Measurements from ENCODE around the gene PAXIP1. TPM values are rescaled to one million over a fixed set of nuclear protein-coding genes. Genes with fewer than 3 reads are reported as not detected.

The PAXIP1 gene
- total RNA-seq, 1 experiment from 2014 or later, result 32.1 TPM

DNA sequence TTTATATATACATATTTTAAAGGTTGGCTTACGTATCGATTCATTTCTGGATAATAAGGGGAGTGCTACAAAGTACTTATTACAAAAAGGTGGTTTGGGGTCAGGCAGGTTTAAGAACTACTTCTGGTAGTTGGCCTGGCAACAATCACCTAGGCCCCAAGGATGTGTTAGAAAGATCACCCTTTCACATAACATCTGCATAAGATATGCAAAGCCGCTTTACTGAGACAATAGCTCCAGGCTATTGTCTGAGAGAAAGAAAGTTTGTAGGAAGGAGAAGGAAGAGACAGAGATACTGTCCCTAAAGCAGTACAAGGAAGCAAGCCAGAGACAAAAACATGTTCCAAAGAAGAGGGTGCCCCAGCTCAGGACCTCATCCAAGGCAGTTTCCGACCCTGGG is 6.2 kb downstream of the PAXIP1 start:
- intact Hi-C loops (cut with micrococcal nuclease; ENCODE audit: unreplicated experiment), result no loop called here
- ChIA-PET POLR2A (ENCODE audit: low non-redundant PET) (no interaction called here), CTCF (no interaction called here)
- DNase-seq (ENCODE audit: low spot score), result no peak
- H3K27me3 ChIP-seq (replicated peaks; ENCODE audit: insufficient read depth, low read depth, low read length, poor library complexity), result no peaks in the 10 kb centered on the region
- peaks cover 58% of the 10 kb centered on the region for H3K36me3 ChIP-seq (ENCODE audit: insufficient read depth, low read length, poor library complexity, severe bottlenecking)
- H3K4me1 ChIP-seq (ENCODE audit: insufficient read depth, low read length, poor library complexity, severe bottlenecking), result peaks cover 4% of the 10 kb centered on the region
- no TSS peak for BruUV-seq (replicated peaks)
- no peak overlapping the region for H3K27ac ChIP-seq (ENCODE audit: low read depth, low read length, poor library complexity, severe bottlenecking)
- no peaks in the 10 kb centered on the region for H3K9me3 ChIP-seq (ENCODE audit: low read depth, low read length, poor library complexity, severe bottlenecking)
- TF ChIP-seq CTCF (conservative IDR thresholded peaks at IDR 0.05; ENCODE audit: low read depth, low read length), result no peak
- no peak overlapping the region for H3K4me3 ChIP-seq (ENCODE audit: low read depth, low read length, poor library complexity, severe bottlenecking)

DNA sequence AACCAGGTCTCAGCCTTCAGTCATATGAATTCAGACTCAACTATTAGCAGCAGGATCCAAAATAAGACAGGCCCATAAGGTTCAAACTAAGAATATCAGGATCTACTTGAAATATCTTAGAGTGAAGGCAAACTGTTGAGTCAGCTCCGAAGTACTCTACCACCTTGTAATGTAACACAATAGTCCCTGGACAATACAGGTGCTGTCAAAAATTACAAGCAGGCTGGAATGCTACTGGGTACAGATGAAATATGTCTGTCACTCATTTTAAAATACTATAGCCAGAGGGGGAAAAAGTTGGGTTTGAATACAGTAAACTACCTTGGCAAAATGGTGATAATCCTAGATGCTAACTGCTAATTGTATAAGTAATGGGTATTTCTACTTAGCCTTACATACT is 6.8 kb downstream of the PAXIP1 start:
- Histone ChIP-seq H3K36me3 (ENCODE audit: insufficient read depth, low read length, poor library complexity, severe bottlenecking) (peaks cover 62% of the 10 kb centered on the region), H3K9me3 (ENCODE audit: low read depth, low read length, poor library complexity, severe bottlenecking) (no peaks in the 10 kb centered on the region), H3K4me1 (ENCODE audit: insufficient read depth, low read length, poor library complexity, severe bottlenecking) (peaks cover 2% of the 10 kb centered on the region), H3K27me3 (replicated peaks; ENCODE audit: insufficient read depth, low read depth, low read length, poor library complexity) (no peaks in the 10 kb centered on the region), H3K27ac (ENCODE audit: low read depth, low read length, poor library complexity, severe bottlenecking) (no peak overlapping the region), H3K4me3 (ENCODE audit: low read depth, low read length, poor library complexity, severe bottlenecking) (no peak overlapping the region)
- no TSS peak for BruUV-seq (replicated peaks)
- no peak for DNase-seq (ENCODE audit: low spot score)
- CTCF ChIA-PET, result no interaction called here
- POLR2A ChIA-PET (ENCODE audit: low non-redundant PET), result no interaction called here
- intact Hi-C loops (cut with micrococcal nuclease; ENCODE audit: unreplicated experiment), result no loop called here
- TF ChIP-seq CTCF (conservative IDR thresholded peaks at IDR 0.05; ENCODE audit: low read depth, low read length) (no peak), EZH2 (IDR thresholded peaks at IDR 0.05; ENCODE audit: borderline replicate concordance, low read depth, low read length, poor library complexity, severe bottlenecking) (no peak)

GRCh38 chr7:154994996-154995395 is 7.9 kb downstream of the PAXIP1 start:
- POLR2A ChIA-PET (ENCODE audit: low non-redundant PET), result no interaction called here
- intact Hi-C loops (cut with micrococcal nuclease; ENCODE audit: unreplicated experiment), result no loop called here
- H3K4me1 ChIP-seq (ENCODE audit: insufficient read depth, low read length, poor library complexity, severe bottlenecking), result no peaks in the 10 kb centered on the region

More at GRCh38 chr7:154994996-154995395, 7.9 kb downstream of the PAXIP1 start:
- CTCF ChIA-PET, result no interaction called here
- peaks cover 73% of the 10 kb centered on the region for H3K36me3 ChIP-seq (ENCODE audit: insufficient read depth, low read length, poor library complexity, severe bottlenecking)
- H3K27ac ChIP-seq (ENCODE audit: low read depth, low read length, poor library complexity, severe bottlenecking), result no peak overlapping the region
- no peaks in the 10 kb centered on the region for H3K9me3 ChIP-seq (ENCODE audit: low read depth, low read length, poor library complexity, severe bottlenecking)
- no peak for DNase-seq (ENCODE audit: low spot score)
- H3K4me3 ChIP-seq (ENCODE audit: low read depth, low read length, poor library complexity, severe bottlenecking), result no peak overlapping the region
- no TSS peak for BruUV-seq (replicated peaks)
- TF ChIP-seq CTCF (conservative IDR thresholded peaks at IDR 0.05; ENCODE audit: low read depth, low read length) (no peak), EZH2 (IDR thresholded peaks at IDR 0.05; ENCODE audit: borderline replicate concordance, low read depth, low read length, poor library complexity, severe bottlenecking) (no peak)
- no peaks in the 10 kb centered on the region for H3K27me3 ChIP-seq (replicated peaks; ENCODE audit: insufficient read depth, low read depth, low read length, poor library complexity)
